Tibial nerve (tissue), 4 donors: ENCODE results near the gene MR1. TPM values are rescaled to one million over a fixed set of nuclear protein-coding genes. Genes with fewer than 3 reads are reported as not detected.

ENCODE experiments used
- DNase-seq, 2 donors: peaks; one replicate each; pipeline ENCODE4 v3.0.0-alpha.2; 2019; ENCODE audit warnings: low spot score in 2 of 2
- H3K27ac ChIP-seq, 4 donors: fragments of 200-600 bp; sonication (generic) in 3 of 4; one replicate each; pipeline ENCODE4 v1.5.1; 2017 to 2019; ENCODE audit warnings: mild to moderate bottlenecking in 1 of 4
- H3K27me3 ChIP-seq, 2 donors: fragments of 200-600 bp; sonication (generic) in 1 of 2; one replicate each; pipeline versions ENCODE4 v1.5.1 to v1.6.0; 2017 to 2019
- H3K36me3 ChIP-seq, 3 donors: fragments of 200-600 bp; sonication (generic); one replicate each; pipeline ENCODE4 v1.5.1; 2018 to 2019
- H3K4me1 ChIP-seq, 4 donors: fragments of 200-600 bp; sonication (generic) in 3 of 4; one replicate each; pipeline ENCODE4 v1.5.1; 2017 to 2019
- H3K4me3 ChIP-seq, 4 donors: fragments of 200-600 bp; sonication (generic) in 3 of 4; one replicate each; pipeline ENCODE4 v1.5.1; 2017 to 2019; ENCODE audit warnings: mild to moderate bottlenecking in 1 of 4, moderate library complexity in 1 of 4
- H3K9me3 ChIP-seq, 4 donors: fragments of 200-600 bp; sonication (generic) in 3 of 4; one replicate each; pipeline ENCODE4 v1.5.1; 2017 to 2019
- EP300 ChIP-seq, 2 donors: sonication (generic); formaldehyde crosslinking; IDR thresholded peaks; one replicate each; pipeline ENCODE4 v1.6.1; 2017; ENCODE audit warnings: antibody characterized with exemption in 2 of 2, mild to moderate bottlenecking in 1 of 2
- POLR2A ChIP-seq, 2 donors: fragments of 450-650 bp; IDR thresholded peaks; one replicate each; pipeline ENCODE4 v1.6.1; 2017; ENCODE audit warnings: antibody characterized with exemption in 2 of 2, mild to moderate bottlenecking in 2 of 2, moderate library complexity in 2 of 2
- WGBS, 2 donors: methylation state at CpG; one replicate each; pipeline ENCODE4 v1.1.5; 2018; 5-methylcytosine and 5-hydroxymethylcytosine counted together
- total RNA-seq, 4 donors: library from RNA; depleted of rRNA; stranded (reverse); fragments of >200 nt; gene quantifications; one replicate each; pipeline ENCODE4 v1.1.0, GENCODE V29; 2016
- TF ChIP-seq, protein P1 (sequence below), 5 experiments: fragments of 200-600 bp in 3 of 5; fragments of 450-650 bp in 2 of 5; sonication (generic) in 3 of 5; IDR thresholded peaks; one replicate each; pipeline ENCODE4 v1.5.1; 2016 to 2019; ENCODE audit warnings: antibody characterized with exemption in 5 of 5, mild to moderate bottlenecking in 3 of 5, moderate library complexity in 2 of 5

Gene MR1
- total RNA-seq, 4 donors from 2014 or later: 9.2 to 26.2 (median 10.9) TPM

DNA sequence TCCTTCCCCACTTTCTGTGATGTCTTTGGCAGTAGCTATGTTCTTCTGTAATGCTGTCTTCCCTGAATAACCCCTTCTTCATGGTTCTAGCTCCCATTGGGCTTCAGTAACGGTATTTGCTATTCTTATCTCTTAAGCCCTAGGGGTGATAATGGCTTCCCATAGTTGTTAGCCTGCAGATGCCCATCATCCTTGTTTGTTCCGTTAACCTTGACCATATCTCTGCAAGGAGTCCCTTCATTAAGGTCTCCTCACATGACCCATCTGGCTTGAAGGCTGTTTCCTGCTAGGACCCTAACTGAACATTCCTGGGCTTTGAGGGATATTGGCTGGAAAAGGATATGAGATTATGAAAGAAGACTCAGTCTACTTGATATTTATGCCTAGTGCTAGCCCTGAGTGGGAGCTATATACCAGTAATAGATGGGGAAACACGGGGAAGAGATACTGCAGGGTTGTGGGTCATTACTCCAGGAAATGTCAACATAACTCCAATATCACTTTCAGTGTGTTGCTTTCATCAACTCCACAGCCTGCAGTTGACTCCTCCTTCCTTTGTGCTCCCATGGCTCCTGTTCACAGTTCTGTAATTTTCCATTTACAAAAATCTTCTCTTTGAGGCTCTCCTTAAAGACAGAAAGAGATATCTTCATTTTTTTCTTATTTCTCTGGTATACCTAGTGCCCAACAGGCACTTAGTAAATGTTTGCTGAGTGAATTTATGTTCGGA lies 2.5 kb downstream of the MR1 start:
- WGBS, 2 donors: 81 to 83% methylated on average over 4 of the region's 4 CpGs

DNA sequence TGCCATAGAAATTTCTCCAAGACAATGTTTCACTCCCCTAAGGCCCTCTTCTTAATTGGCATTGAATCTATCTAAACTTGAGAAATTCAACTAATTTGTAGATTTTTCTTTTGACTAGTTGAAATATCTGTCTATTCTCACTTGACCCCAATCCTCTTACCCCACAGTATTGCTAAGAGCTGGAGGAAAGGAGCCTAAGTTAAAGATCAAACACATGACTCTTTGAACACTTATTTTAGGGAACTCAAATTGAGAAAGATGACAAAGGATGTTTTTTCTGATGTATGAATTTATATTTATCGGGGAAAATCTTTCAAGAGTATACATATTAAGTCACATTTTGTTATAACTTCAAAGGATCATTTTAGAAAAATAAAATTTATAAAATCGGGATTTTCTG lies 3.6 kb downstream of the MR1 start:
- Histone ChIP-seq H3K4me3 (no peak overlapping the region), H3K4me1 (peaks cover 0 to 34% (median 17%) of the 10 kb centered on the region in 4 donors), H3K27me3 (no peaks in the 10 kb centered on the region), H3K27ac (no peak overlapping the region), H3K36me3 (peaks cover 0 to 4% (median 0%) of the 10 kb centered on the region in 3 donors), H3K9me3 (no peaks in the 10 kb centered on the region)
- DNase-seq: no peak
- 84 to 92% methylated on average over 2 of the region's 2 CpGs for WGBS, 2 donors
- TF ChIP-seq, protein P1, sequence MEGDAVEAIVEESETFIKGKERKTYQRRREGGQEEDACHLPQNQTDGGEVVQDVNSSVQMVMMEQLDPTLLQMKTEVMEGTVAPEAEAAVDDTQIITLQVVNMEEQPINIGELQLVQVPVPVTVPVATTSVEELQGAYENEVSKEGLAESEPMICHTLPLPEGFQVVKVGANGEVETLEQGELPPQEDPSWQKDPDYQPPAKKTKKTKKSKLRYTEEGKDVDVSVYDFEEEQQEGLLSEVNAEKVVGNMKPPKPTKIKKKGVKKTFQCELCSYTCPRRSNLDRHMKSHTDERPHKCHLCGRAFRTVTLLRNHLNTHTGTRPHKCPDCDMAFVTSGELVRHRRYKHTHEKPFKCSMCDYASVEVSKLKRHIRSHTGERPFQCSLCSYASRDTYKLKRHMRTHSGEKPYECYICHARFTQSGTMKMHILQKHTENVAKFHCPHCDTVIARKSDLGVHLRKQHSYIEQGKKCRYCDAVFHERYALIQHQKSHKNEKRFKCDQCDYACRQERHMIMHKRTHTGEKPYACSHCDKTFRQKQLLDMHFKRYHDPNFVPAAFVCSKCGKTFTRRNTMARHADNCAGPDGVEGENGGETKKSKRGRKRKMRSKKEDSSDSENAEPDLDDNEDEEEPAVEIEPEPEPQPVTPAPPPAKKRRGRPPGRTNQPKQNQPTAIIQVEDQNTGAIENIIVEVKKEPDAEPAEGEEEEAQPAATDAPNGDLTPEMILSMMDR (IDR thresholded peaks at IDR 0.05): no peak

More for the DNA sequence above, 2.5 kb downstream of the MR1 start:
- DNase-seq: no peak
- Histone ChIP-seq H3K27ac (no peak overlapping the region), H3K4me3 (no peak overlapping the region), H3K36me3 (peaks cover 0 to 4% (median 0%) of the 10 kb centered on the region in 3 donors), H3K27me3 (no peaks in the 10 kb centered on the region), H3K4me1 (peaks cover 0 to 34% (median 17%) of the 10 kb centered on the region in 4 donors), H3K9me3 (no peaks in the 10 kb centered on the region)
- no peak for TF ChIP-seq POLR2A (IDR thresholded peaks at IDR 0.05)
- no peak for TF ChIP-seq EP300 (IDR thresholded peaks at IDR 0.05)
- TF ChIP-seq, protein P1 (IDR thresholded peaks at IDR 0.05): no peak

DNA sequence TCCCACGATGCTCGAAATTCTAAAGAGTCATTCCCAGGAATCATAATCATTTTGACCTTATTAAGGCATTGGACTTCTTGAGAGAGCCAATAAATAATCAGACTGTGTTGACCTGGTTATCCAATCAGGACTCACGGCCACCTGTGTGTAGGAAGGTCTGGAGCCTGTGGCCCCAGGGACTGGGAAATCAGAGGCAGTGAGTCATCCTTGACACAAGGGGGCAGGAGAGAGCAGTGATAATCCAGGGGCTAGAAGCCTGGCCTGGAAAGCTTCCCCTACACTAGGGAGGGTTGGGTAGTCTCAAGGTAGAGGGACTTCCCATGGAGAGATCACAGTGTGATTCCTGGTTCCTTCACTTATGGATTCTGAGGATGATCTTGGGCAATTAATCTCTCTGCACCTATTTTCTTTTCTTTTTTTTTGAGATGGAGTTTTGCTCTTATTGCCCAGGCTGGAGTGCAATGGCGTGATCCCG lies 4.7 kb downstream of the MR1 start:
- peak in 1 of 2 donors; percentile 27 for DNase-seq
- Histone ChIP-seq H3K36me3 (peaks cover 0 to 4% (median 0%) of the 10 kb centered on the region in 3 donors), H3K27me3 (no peaks in the 10 kb centered on the region), H3K4me1 (peaks cover 0 to 24% (median 12%) of the 10 kb centered on the region in 4 donors), H3K27ac (no peak overlapping the region), H3K9me3 (no peaks in the 10 kb centered on the region), H3K4me3 (no peak overlapping the region)
- TF ChIP-seq POLR2A (IDR thresholded peaks at IDR 0.05) (no peak), EP300 (IDR thresholded peaks at IDR 0.05) (peak in 1 of 2 donors; percentile 13)
- TF ChIP-seq, protein P1 (IDR thresholded peaks at IDR 0.05): peak; percentile 48 to 71 (median 65)
- WGBS, 2 donors: 80 to 87% methylated on average over 5 of the region's 5 CpGs

DNA sequence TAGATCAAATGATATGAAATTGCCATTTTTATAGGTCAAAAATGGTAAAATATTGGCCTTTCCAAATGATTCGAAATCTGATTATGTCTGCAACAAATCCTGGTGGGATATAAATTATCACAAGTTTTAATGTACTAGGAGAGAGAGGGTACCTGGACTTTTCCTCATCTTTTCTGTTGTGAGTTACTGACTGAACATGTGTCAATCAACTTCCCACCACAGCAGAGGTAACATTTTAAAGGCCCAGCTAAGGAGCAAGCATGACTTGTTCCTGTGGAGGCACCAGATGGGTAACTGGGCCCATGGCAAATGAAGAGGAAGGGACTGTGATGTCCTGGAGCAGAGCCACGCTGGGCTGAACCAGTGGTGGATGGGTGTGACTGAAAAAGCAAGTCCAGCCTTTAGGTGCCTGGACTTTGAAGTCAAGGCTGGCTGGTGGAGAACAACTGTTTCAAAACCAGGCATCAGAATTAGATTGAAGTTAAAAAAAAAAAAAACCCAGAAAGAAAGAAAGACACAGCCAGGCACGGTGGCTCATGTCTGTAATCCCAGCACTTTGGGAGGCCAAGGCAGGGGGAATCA lies 6.6 kb downstream of the MR1 start:
- H3K27ac ChIP-seq: no peak overlapping the region
- peaks cover 0 to 19% (median 6%) of the 10 kb centered on the region in 4 donors for H3K4me1 ChIP-seq
- H3K4me3 ChIP-seq: no peak overlapping the region
- WGBS, 2 donors: 78 to 79% methylated on average over 3 of the region's 3 CpGs
- H3K36me3 ChIP-seq: peaks cover 0 to 6% (median 0%) of the 10 kb centered on the region in 3 donors
- TF ChIP-seq, protein P1 (IDR thresholded peaks at IDR 0.05): no peak
- TF ChIP-seq POLR2A (IDR thresholded peaks at IDR 0.05) (no peak), EP300 (IDR thresholded peaks at IDR 0.05) (no peak)
- no peaks in the 10 kb centered on the region for H3K27me3 ChIP-seq
- no peaks in the 10 kb centered on the region for H3K9me3 ChIP-seq
- DNase-seq: no peak
